HEK293 (cell line): Measurements from ENCODE around the gene TWIST2.

Source experiments
- CTCF ChIA-PET: fragments of 350-600 bp; formaldehyde crosslinking; extraction: SDS; loops from one replicate; lab custom pipeline; 2021; ENCODE audit warnings: antibody characterized with exemption; lab: Yijun Ruan, JAX
- POLR2A ChIA-PET: fragments of 300-600 bp; formaldehyde crosslinking; extraction: SDS; loops from one replicate; lab custom pipeline; 2020; ENCODE audit warnings: antibody characterized with exemption, inconsistent platforms; lab: Yijun Ruan, JAX
- H3K27ac ChIP-seq: fragments of 200-500 bp; sonication (Bioruptor generic); 2 replicates; pipeline ENCODE4 v1.5.1; 2014; ENCODE audit warnings: low read depth, low read length, control low read depth, inconsistent platforms; ENCODE audit errors: extremely low read depth
- H3K36me3 ChIP-seq, 2 experiments: fragments of 200-500 bp in 1 of 2; sonication (Bioruptor generic) in 1 of 2; 1 replicate in 1 of 2; 2 replicates in 1 of 2; pipeline ENCODE4 v1.5.1; 2014 to 2017; ENCODE audit warnings: inconsistent platforms in 2 of 2, low read length in 2 of 2; ENCODE audit not compliant: control insufficient read depth in 2 of 2, insufficient read depth in 1 of 2
- H3K4me1 ChIP-seq: fragments of 200-500 bp; sonication (Bioruptor generic); 2 replicates; pipeline ENCODE4 v1.5.1; 2014; ENCODE audit warnings: mild to moderate bottlenecking, low read length, inconsistent platforms; ENCODE audit not compliant: control insufficient read depth, insufficient read depth
- H3K4me3 ChIP-seq: 2 replicates; pipeline ENCODE4 v1.5.1; 2011; ENCODE audit warnings: low read depth, mild to moderate bottlenecking, control low read depth, low read length, moderate library complexity
- H3K9me3 ChIP-seq: fragments of 200-500 bp; sonication (Bioruptor generic); 2 replicates; pipeline ENCODE4 v1.5.1; 2014; ENCODE audit warnings: low read depth, low read length, inconsistent platforms; ENCODE audit not compliant: control insufficient read depth, insufficient read depth
- BCL11B ChIP-seq: fragments of 450-650 bp; formaldehyde crosslinking; IDR thresholded peaks from 2 replicates; pipeline ENCODE4 v1.5.1; 2016; ENCODE audit warnings: low read depth, missing biosample characterization, missing genetic modification characterization
- EGR2 ChIP-seq: fragments of 450-650 bp; formaldehyde crosslinking; IDR thresholded peaks from 2 replicates; pipeline ENCODE4 v1.5.1; 2016; ENCODE audit warnings: low read depth, missing biosample characterization, missing genetic modification characterization
- OSR2 ChIP-seq: fragments of 450-650 bp; formaldehyde crosslinking; IDR thresholded peaks from 2 replicates; pipeline ENCODE4 v1.5.1; 2016; ENCODE audit warnings: missing biosample characterization, missing genetic modification characterization
- REPIN1 ChIP-seq: fragments of 450-650 bp; formaldehyde crosslinking; IDR thresholded peaks from 2 replicates; pipeline ENCODE4 v1.5.1; 2017; ENCODE audit warnings: missing biosample characterization, missing genetic modification characterization, low read depth
- SCRT1 ChIP-seq: fragments of 450-650 bp; formaldehyde crosslinking; IDR thresholded peaks from 2 replicates; pipeline ENCODE4 v1.5.1; 2016; ENCODE audit warnings: missing biosample characterization, missing genetic modification characterization, borderline replicate concordance
- SP3 ChIP-seq: fragments of 450-650 bp; formaldehyde crosslinking; IDR thresholded peaks from 2 replicates; pipeline ENCODE4 v1.5.1; 2016; ENCODE audit warnings: missing biosample characterization, missing genetic modification characterization
- WT1 ChIP-seq: fragments of 450-650 bp; formaldehyde crosslinking; IDR thresholded peaks from 2 replicates; pipeline ENCODE4 v1.5.1; 2016; ENCODE audit warnings: missing biosample characterization, missing genetic modification characterization
- ZBTB1 ChIP-seq: fragments of 450-650 bp; formaldehyde crosslinking; IDR thresholded peaks from 2 replicates; pipeline ENCODE4 v1.5.1; 2016; ENCODE audit warnings: missing biosample characterization, missing genetic modification characterization
- ZFP41 ChIP-seq: fragments of 450-650 bp; formaldehyde crosslinking; IDR thresholded peaks from 2 replicates; pipeline ENCODE4 v1.5.1; 2016; ENCODE audit warnings: missing biosample characterization, missing genetic modification characterization, borderline replicate concordance
- ZNF114 ChIP-seq: fragments of 450-650 bp; formaldehyde crosslinking; IDR thresholded peaks from 2 replicates; pipeline ENCODE4 v1.5.0; 2017; ENCODE audit warnings: missing biosample characterization, missing genetic modification characterization
- ZNF174 ChIP-seq: fragments of 450-650 bp; formaldehyde crosslinking; IDR thresholded peaks from 2 replicates; pipeline ENCODE4 v1.5.0; 2017; ENCODE audit warnings: missing biosample characterization, mild to moderate bottlenecking, missing genetic modification characterization
- ZNF175 ChIP-seq: fragments of 450-650 bp; formaldehyde crosslinking; IDR thresholded peaks from 2 replicates; pipeline ENCODE4 v1.5.1; 2016; ENCODE audit warnings: missing biosample characterization, missing genetic modification characterization
- ZNF221 ChIP-seq: fragments of 450-650 bp; formaldehyde crosslinking; IDR thresholded peaks from 2 replicates; pipeline ENCODE4 v1.5.1; 2017; ENCODE audit warnings: missing biosample characterization, missing genetic modification characterization, borderline replicate concordance
- ZNF223 ChIP-seq: fragments of 450-650 bp; formaldehyde crosslinking; IDR thresholded peaks from 2 replicates; pipeline ENCODE4 v1.5.1; 2016; ENCODE audit warnings: missing biosample characterization, missing genetic modification characterization
- ZNF239 ChIP-seq: fragments of 450-650 bp; formaldehyde crosslinking; IDR thresholded peaks from 2 replicates; pipeline ENCODE4 v1.5.1; 2016; ENCODE audit warnings: missing biosample characterization, missing genetic modification characterization
- ZNF350 ChIP-seq: fragments of 450-650 bp; formaldehyde crosslinking; IDR thresholded peaks from 2 replicates; pipeline ENCODE4 v1.5.0; 2017; ENCODE audit warnings: missing biosample characterization, mild to moderate bottlenecking, missing genetic modification characterization
- ZNF416 ChIP-seq: fragments of 450-650 bp; formaldehyde crosslinking; IDR thresholded peaks from 2 replicates; pipeline ENCODE4 v1.5.1; 2016; ENCODE audit warnings: missing biosample characterization, missing genetic modification characterization
- ZNF510 ChIP-seq: fragments of 450-650 bp; formaldehyde crosslinking; IDR thresholded peaks from 2 replicates; pipeline ENCODE4 v1.5.1; 2018; ENCODE audit warnings: mild to moderate bottlenecking, missing genetic modification characterization, missing biosample characterization; ENCODE audit not compliant: insufficient replicate concordance
- ZNF518A ChIP-seq: fragments of 450-650 bp; formaldehyde crosslinking; conservative IDR thresholded peaks from 2 replicates; pipeline ENCODE4 v1.5.1; 2016; ENCODE audit warnings: low read depth, missing biosample characterization, missing genetic modification characterization
- ZNF623 ChIP-seq: fragments of 450-650 bp; formaldehyde crosslinking; IDR thresholded peaks from 2 replicates; pipeline ENCODE4 v1.5.1; 2016; ENCODE audit warnings: missing biosample characterization, missing genetic modification characterization
- ZNF639 ChIP-seq: fragments of 450-650 bp; formaldehyde crosslinking; IDR thresholded peaks from 2 replicates; pipeline ENCODE4 v1.5.1; 2016; ENCODE audit warnings: missing biosample characterization, missing genetic modification characterization
- ZNF837 ChIP-seq: fragments of 450-650 bp; formaldehyde crosslinking; IDR thresholded peaks from 2 replicates; pipeline ENCODE4 v1.5.1; 2016; ENCODE audit warnings: missing biosample characterization, missing genetic modification characterization
- ZNF843 ChIP-seq: fragments of 450-650 bp; formaldehyde crosslinking; IDR thresholded peaks from 2 replicates; pipeline ENCODE4 v1.5.1; 2016; ENCODE audit warnings: missing biosample characterization, missing genetic modification characterization
- ZSCAN5A ChIP-seq: fragments of 450-650 bp; formaldehyde crosslinking; IDR thresholded peaks from 2 replicates; pipeline ENCODE4 v1.5.1; 2016; ENCODE audit warnings: missing biosample characterization, missing genetic modification characterization
- TF ChIP-seq, protein P1 (sequence below): fragments of 450-650 bp; formaldehyde crosslinking; optimal IDR thresholded peaks from 2 replicates; pipeline ENCODE3; 2016; ENCODE audit warnings: missing biosample characterization, mild to moderate bottlenecking, missing genetic modification characterization

The TWIST2 gene

GRCh38 chr2:238872628-238873380 is 24.9 kb downstream of the TWIST2 start:
- CTCF ChIA-PET = interaction anchor here (0.5 kb wide), 1 partner anchor 88 kb away, joined by 6 read pairs; no protein-coding TSS in a partner anchor
- Histone ChIP-seq H3K4me3 (no peak overlapping the region), H3K36me3 (no peaks in the 10 kb centered on the region; a peak in 1 of 3 replicates), H3K27ac (no peak overlapping the region), H3K4me1 (no peaks in the 10 kb centered on the region), H3K9me3 (no peaks in the 10 kb centered on the region)
- no peak for TF ChIP-seq ZNF221 (tag by site-specific recombination)
- TF ChIP-seq ZSCAN5A = no peak
- TF ChIP-seq ZNF239 (tag by site-specific recombination) = no peak
- no peak for TF ChIP-seq ZNF114 (tag by site-specific recombination)
- TF ChIP-seq ZNF518A (tag by site-specific recombination) = no peak
- no peak for TF ChIP-seq WT1
- no peak for TF ChIP-seq REPIN1
- TF ChIP-seq ZNF639 = no peak
- TF ChIP-seq, protein P1, sequence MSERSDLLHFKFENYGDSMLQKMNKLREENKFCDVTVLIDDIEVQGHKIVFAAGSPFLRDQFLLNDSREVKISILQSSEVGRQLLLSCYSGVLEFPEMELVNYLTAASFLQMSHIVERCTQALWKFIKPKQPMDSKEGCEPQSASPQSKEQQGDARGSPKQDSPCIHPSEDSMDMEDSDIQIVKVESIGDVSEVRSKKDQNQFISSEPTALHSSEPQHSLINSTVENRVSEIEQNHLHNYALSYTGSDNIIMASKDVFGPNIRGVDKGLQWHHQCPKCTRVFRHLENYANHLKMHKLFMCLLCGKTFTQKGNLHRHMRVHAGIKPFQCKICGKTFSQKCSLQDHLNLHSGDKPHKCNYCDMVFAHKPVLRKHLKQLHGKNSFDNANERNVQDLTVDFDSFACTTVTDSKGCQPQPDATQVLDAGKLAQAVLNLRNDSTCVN (tag by site-specific recombination) = no peak
- no peak for TF ChIP-seq SP3 (tag by site-specific recombination)
- no peak for TF ChIP-seq SCRT1 (tag by site-specific recombination)
- no peak for TF ChIP-seq ZNF843 (tag by site-specific recombination)
- no peak for TF ChIP-seq ZNF175 (tag by site-specific recombination)
- no peak for TF ChIP-seq ZNF623 (tag by site-specific recombination)
- POLR2A ChIA-PET = no interaction called here

DNA sequence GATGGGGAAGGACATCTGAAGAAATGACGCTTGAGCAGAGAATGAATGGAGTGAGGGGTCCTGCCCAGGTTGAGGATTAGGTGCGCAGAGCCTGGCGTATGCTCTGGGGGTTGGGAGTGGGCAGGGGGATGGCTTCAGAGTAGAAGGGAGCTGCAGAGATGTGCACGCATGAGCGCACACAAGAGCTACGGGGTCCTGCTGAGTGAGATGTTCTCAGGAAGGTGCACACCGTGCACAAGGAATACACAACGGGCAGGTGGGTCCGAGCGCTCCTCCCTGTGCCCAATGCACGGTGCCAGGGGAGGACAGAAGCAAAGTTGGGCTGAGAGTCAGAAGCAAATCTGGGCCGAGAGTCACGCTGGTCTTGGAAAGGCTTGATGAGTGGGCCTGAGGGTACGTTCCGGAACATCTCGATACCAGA is 25.5 kb downstream of the TWIST2 start:
- Histone ChIP-seq H3K27ac (no peak overlapping the region), H3K4me3 (no peak overlapping the region), H3K9me3 (no peaks in the 10 kb centered on the region), H3K36me3 (no peaks in the 10 kb centered on the region; a peak in 1 of 3 replicates), H3K4me1 (no peaks in the 10 kb centered on the region)
- ChIA-PET CTCF (interaction anchor here (0.5 to 2.6 kb wide), 5 partner anchors 72 to 357 kb away, joined by 3 to 11 read pairs (median 6); no protein-coding TSS in a partner anchor), POLR2A (no interaction called here)
- TF ChIP-seq EGR2 (no peak), ZNF350 (tag by site-specific recombination) (no peak), ZNF175 (tag by site-specific recombination) (no peak), ZNF837 (tag by site-specific recombination) (no peak), ZNF223 (no peak), ZNF510 (tag by site-specific recombination) (no peak), ZNF416 (tag by site-specific recombination) (no peak), BCL11B (tag by site-specific recombination) (no peak), ZNF174 (tag by site-specific recombination) (no peak), OSR2 (no peak), ZFP41 (tag by site-specific recombination) (no peak), ZBTB1 (tag by site-specific recombination) (no peak)
